Articular chondrocyte of knee joint (primary cell): ENCODE results near the gene DLD. TPM values are rescaled to one million over a fixed set of nuclear protein-coding genes. Genes with fewer than 3 reads are reported as not detected.

Experiments used
- total RNA-seq: library from RNA; depleted of rRNA; stranded (reverse); fragments of >200 nt; gene quantifications from 2 replicates; pipeline ENCODE4 v1.2.3, GENCODE V29; 2012

The DLD gene
- total RNA-seq: 77.0 and 80.6 TPM in 2 replicates

GRCh38 chr7:107890962-107891635, at the start of gene DLD:
Gene DLD, plus strand, starts transcription at chr7:107891183. Its CDS starts 68 bp downstream, at chr7:107891251.

Other genes with a start within 250 kb of the DLD start
- gene SLC26A4, start 230.4 kb upstream of the DLD start, total RNA-seq: 0.65 and 2.4 TPM in 2 replicates
- gene CBLL1, start 147.0 kb upstream of the DLD start, total RNA-seq: 33.5 and 36.3 TPM in 2 replicates
- gene SLC26A3, start 88.0 kb upstream of the DLD start, total RNA-seq: not detected in 2 replicates
- gene LAMB1, start 112.0 kb downstream of the DLD start, total RNA-seq: 162 and 222 TPM in 2 replicates
- gene LAMB4, start 239.2 kb downstream of the DLD start, total RNA-seq: under 0.01 TPM in 1 of 2 replicates, not detected in the other